ENCODE data around the gene TGFBR1.

Gene TGFBR1

GRCh38 chr9:99182356-99182755, 77.4 kb downstream of the TGFBR1 start:
- Mint-ChIP-seq H3K9me3 (no peaks in the 10 kb centered on the region), H3K36me3 (ENCODE audit: low read depth) (no peaks in the 10 kb centered on the region), H3K27me3 (ENCODE audit: low read depth) (no peaks in the 10 kb centered on the region), H3K4me1 (peaks cover 29% of the 10 kb centered on the region), H3K27ac (no peak overlapping the region), H3K4me3 (no peak overlapping the region)
- TF ChIP-seq CTCF (IDR thresholded peaks at IDR 0.05; ENCODE audit: unreplicated experiment in 3 of 3): no peak

GRCh38 chr9:99183616-99184015, 78.7 kb downstream of the TGFBR1 start:
- H3K36me3 Mint-ChIP-seq (ENCODE audit: low read depth): no peaks in the 10 kb centered on the region
- H3K27ac Mint-ChIP-seq: peak overlapping the region in 1 of 3 experiments; percentile 84

GRCh38 chr9:99184110-99184474, 79.2 kb downstream of the TGFBR1 start:
- no peak for TF ChIP-seq CTCF (IDR thresholded peaks at IDR 0.05; ENCODE audit: unreplicated experiment in 3 of 3)
- Mint-ChIP-seq H3K27ac (peak overlapping the region; percentile 83 to 93 (median 84)), H3K4me3 (no peak overlapping the region), H3K4me1 (peaks cover 18% of the 10 kb centered on the region), H3K27me3 (ENCODE audit: low read depth) (no peaks in the 10 kb centered on the region), H3K9me3 (no peaks in the 10 kb centered on the region), H3K36me3 (ENCODE audit: low read depth) (no peaks in the 10 kb centered on the region)

More at GRCh38 chr9:99183616-99184015, 78.7 kb downstream of the TGFBR1 start:
- no peak for TF ChIP-seq CTCF (IDR thresholded peaks at IDR 0.05; ENCODE audit: unreplicated experiment in 3 of 3)
- Mint-ChIP-seq H3K4me1 (peaks cover 20% of the 10 kb centered on the region), H3K9me3 (no peaks in the 10 kb centered on the region), H3K27me3 (ENCODE audit: low read depth) (no peaks in the 10 kb centered on the region), H3K4me3 (no peak overlapping the region)

- H3K4me1 Mint-ChIP-seq: peaks cover 15% of the 10 kb centered on the region
- no peaks in the 10 kb centered on the region for H3K36me3 Mint-ChIP-seq (ENCODE audit: low read depth)
- H3K27me3 Mint-ChIP-seq (ENCODE audit: low read depth): no peaks in the 10 kb centered on the region
- peak; percentile 90 to 95 (median 93) for TF ChIP-seq CTCF (IDR thresholded peaks at IDR 0.05; ENCODE audit: unreplicated experiment in 3 of 3)
- H3K9me3 Mint-ChIP-seq: no peaks in the 10 kb centered on the region
- H3K27ac Mint-ChIP-seq: peak overlapping the region; percentile 83 to 93 (median 84)
- peak overlapping the region; percentile 16 to 46 (median 21) for H3K4me3 Mint-ChIP-seq
Observed at GRCh38 chr9:99184475-99185347, 79.8 kb downstream of the TGFBR1 start.

GRCh38 chr9:99185348-99185632, 80.4 kb downstream of the TGFBR1 start:
- TF ChIP-seq CTCF (IDR thresholded peaks at IDR 0.05; ENCODE audit: unreplicated experiment in 3 of 3): no peak
- Mint-ChIP-seq H3K4me1 (peaks cover 19% of the 10 kb centered on the region), H3K36me3 (ENCODE audit: low read depth) (no peaks in the 10 kb centered on the region), H3K4me3 (no peak overlapping the region), H3K27ac (peak overlapping the region in 1 of 3 experiments; percentile 93), H3K9me3 (no peaks in the 10 kb centered on the region), H3K27me3 (ENCODE audit: low read depth) (peaks cover 3% of the 10 kb centered on the region)

GRCh38 chr9:99185934-99186333, 81.0 kb downstream of the TGFBR1 start:
- H3K4me1 Mint-ChIP-seq: peaks cover 15% of the 10 kb centered on the region
- TF ChIP-seq CTCF (IDR thresholded peaks at IDR 0.05; ENCODE audit: unreplicated experiment in 3 of 3): no peak

More at GRCh38 chr9:99185934-99186333, 81.0 kb downstream of the TGFBR1 start:
- Mint-ChIP-seq H3K27me3 (ENCODE audit: low read depth) (peaks cover 3% of the 10 kb centered on the region), H3K36me3 (ENCODE audit: low read depth) (no peaks in the 10 kb centered on the region), H3K4me3 (no peak overlapping the region), H3K9me3 (no peaks in the 10 kb centered on the region), H3K27ac (peak overlapping the region in 1 of 3 experiments; percentile 63)
